Regular cardiac myocyte (primary cell): ENCODE data around the gene CROT. TPM values are rescaled to one million over a fixed set of nuclear protein-coding genes. Genes with fewer than 3 reads are reported as not detected.

Experiments
- total RNA-seq: library from RNA; depleted of rRNA; stranded (reverse); fragments of >200 nt; gene quantifications from 2 replicates; pipeline ENCODE4 v1.2.3, GENCODE V29; 2014

Gene CROT
- total RNA-seq = 10.5 and 23.7 TPM in 2 replicates

GRCh38 chr7:87345166-87345927 is at the start of gene CROT:
TSS of gene CROT (plus strand) at chr7:87345664. CDS start at chr7:87349069, 3,405 bp downstream.

Other genes with a start within 250 kb of the CROT start
- gene DMTF1, start 193.2 kb upstream of the CROT start, total RNA-seq = 51.0 and 61.7 TPM in 2 replicates
- gene TMEM243, start 125.9 kb upstream of the CROT start, total RNA-seq = 37.2 and 43.1 TPM in 2 replicates
- gene ABCB4, start 130.0 kb downstream of the CROT start, total RNA-seq = under 0.01 and 0.28 TPM in 2 replicates